Endothelial cell of hepatic sinusoid (primary cell): Measurements from ENCODE around the gene TGIF2.

ENCODE experiments used
- in situ Hi-C: cut with HindIII; loops from 2 replicates; pipeline ENCODE4 v1.10.0; 2017; ENCODE audit warnings: low sequenced_read_pairs

The TGIF2 gene

DNA sequence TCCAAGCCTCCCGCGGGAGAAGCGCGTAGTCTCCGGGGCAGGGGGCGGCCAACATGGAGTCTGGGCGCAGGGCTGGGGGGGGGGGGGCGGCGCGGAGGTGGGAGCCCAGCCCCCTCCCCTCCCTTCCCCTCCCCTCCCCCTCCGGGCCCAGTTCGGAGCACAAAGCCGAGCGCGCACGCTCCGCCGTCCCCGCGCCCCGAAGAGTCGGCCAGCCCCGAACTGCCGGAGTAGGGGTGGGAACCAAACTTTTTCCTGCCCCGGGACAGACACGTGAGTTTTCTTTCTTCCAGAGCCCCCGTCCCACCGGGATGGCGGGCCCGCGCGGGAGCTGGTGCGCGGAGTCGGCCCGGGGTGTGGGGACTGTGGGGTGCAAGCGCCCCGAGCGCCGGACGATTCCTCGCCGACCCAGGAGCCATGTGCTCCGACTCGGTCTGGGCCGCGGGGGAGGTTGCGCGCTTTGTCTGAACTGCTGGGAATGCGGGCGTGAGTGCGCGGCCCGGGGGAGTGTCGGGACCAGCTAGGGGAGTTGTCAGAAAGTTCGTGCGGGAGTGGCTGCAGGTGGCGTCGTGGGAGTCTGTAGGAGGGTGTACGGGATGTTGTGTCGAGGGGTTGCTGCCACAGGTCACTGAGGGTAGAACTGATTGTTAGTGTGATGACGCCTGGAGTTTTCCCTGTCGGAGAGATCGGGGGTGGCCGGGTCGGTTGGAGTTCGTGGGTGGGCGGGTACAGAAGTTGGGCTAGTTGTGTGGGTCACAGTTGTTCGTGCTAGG, 1.2 kb downstream of the TGIF2 start:
- in situ Hi-C loops: no loop called here

DNA sequence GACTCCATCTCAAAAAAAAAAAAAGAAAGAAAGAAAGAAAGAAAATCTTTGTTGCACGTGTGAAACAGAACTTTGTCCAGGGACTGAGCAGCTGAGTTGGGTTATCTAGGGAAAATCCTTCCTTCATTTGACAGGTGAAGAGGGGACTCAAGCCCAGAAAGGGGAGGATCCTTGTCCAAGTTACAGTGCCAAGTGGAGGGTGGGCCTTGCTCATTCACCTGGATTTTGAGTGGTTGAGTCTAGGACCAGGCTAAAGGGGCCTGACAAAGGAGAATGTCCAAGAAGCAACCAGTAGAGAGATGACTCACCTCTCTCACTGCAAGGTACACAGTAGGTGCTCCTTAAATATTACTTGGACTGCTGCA, 2.7 kb downstream of the TGIF2 start:
- in situ Hi-C loops: no loop called here

DNA sequence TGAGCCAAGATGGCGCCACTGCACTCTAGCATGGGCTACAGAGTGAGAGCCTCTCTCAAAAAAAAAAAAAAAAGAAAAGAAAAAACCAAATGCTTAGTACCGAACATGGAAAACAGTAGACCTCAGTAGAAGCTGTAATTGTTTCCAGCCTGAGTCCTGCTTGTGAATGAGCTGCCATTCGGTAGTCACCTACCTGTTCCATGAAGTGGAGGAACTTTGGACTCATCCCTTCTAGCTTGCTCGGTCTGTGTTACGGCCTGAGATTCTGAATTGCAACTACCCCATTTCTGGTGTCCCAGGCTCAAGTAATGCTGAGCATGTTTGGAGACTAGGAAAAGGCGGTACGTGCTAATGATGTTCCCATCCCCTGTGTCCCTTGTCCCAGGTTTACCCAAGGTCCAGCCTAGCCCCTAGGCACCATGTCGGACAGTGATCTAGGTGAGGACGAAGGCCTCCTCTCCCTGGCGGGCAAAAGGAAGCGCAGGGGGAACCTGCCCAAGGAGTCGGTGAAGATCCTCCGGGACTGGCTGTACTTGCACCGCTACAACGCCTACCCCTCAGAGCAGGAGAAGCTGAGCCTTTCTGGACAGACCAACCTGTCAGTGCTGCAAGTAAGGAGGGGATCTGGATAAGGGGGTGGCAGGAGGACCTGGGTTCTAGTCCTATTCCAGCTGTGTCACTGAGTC, 5.1 kb downstream of the TGIF2 start:
- in situ Hi-C loops: no loop called here

DNA sequence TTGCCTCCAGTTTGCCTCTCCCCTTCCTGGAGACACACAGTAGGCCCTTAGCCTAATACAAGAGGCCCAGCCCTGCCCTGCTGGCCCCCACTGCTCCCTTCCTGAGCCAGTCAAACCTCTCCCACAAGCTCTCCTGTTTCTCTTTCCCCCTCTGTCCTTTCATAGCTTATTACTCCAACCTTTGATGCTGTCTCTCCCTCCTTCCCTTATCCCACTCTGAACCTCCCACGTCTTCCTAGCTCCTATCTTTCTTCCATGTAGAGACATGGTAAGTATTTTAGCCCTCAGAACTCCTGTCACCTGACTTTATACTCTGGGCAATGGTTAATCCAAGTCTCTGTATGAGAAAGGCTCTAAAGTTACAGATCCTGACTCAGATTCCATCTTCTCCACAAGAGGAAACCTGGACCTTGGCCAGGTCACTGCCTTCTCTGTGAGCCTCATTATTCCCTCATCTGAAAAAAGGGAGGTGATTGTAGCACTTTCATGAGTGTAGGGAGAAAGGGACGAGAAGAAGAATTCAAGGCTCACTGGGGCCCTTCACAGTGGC, 6.7 kb downstream of the TGIF2 start:
- in situ Hi-C loops: no loop called here

DNA sequence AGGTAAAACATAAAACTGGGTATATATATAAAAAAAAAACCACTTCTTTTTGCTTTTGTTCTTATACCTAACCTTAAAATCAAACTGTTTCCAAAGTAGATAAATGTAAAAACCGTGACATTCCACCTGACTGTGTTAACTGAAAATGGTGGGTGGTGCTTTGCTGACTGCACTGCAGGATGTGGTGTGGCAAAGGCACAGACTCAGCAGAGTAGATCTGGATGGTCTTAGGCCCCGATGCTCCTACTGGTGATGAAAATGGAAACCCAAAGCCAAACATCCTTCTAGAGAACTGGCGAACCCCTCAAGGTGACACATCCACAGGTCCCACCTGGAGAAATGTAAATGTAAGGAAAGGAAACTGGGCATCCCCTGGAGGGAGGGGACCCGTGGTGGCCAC, 8.9 kb downstream of the TGIF2 start:
- in situ Hi-C loops: no loop called here

DNA sequence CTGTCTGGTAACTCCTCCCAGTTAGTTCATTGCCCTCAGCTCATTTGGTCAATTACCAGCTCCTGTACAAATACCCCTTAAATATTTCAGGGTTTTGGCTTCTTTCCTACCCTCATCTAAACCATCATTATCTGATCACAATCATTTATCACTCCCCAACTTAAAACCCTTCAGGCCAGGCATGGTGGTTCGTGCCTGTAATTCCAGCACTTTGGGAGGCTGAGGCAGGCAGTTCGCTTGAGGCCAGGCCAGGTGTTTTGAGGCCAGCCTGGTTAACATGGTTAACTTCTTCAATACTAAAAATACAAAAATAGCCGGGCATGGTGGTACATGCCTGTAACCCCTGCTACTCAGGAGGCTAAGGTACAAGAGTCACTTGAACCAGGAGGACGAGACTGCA, 9.4 kb downstream of the TGIF2 start:
- in situ Hi-C loops: no loop called here

DNA sequence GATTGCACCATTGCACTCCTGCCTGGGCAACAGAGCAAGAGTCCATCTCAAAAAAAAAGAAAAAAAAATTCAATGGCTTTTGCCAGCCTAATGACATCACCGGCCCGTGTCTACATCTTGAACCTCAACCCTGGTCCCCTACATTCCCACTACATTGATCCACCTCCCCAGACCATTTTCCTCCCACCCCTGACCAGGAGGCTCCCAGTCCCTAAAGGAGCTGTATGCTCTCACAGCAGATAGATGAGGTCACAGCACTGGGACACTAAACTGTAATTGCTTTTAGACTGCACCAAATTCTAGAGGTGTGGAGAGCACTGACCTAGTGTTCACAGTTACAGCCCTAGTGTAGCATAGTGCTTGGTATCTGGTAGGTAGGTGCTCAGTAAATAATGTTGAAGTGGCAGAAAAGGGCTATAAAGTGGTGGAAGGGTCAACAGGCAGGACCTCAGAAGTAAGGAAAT, 10.7 kb downstream of the TGIF2 start:
- in situ Hi-C loops: no loop called here

DNA sequence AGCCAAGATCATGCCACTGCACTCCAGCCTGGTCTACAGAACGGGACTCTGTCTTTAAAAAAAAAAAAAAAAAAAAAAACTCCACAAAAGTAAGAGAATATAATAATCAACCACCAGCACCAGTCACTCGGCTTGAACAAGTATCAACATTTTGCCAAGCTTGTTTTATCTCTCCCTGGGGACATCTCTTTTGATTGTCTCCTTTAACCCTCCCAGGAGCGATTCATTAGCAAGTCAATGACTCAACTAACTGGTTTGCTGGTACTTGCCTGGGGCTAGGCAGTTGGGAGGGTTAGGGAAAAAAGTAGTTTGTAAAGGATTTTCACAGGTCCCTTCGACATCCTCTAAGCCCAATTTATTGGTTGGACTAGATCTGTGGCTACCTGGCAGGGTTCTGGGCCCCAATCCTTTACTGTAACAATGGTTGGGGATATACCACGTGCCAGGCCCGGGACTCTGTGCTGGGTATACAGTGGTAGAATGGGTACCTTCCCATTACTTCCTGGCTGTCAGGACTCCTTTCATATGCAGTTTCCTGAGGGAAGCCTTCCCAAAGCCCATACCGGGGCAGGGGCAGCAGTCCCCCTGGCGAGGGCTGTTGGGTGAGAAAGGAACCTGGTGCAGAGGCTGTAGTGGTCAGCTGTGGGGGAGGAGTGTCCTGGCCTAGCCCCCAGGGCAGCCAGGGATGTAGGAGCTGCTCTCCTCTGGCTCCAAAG, 12.2 kb downstream of the TGIF2 start:
- in situ Hi-C loops: loop anchor here (5.0 kb wide), 1 partner anchor 33 kb away; no protein-coding TSS in a partner anchor

DNA sequence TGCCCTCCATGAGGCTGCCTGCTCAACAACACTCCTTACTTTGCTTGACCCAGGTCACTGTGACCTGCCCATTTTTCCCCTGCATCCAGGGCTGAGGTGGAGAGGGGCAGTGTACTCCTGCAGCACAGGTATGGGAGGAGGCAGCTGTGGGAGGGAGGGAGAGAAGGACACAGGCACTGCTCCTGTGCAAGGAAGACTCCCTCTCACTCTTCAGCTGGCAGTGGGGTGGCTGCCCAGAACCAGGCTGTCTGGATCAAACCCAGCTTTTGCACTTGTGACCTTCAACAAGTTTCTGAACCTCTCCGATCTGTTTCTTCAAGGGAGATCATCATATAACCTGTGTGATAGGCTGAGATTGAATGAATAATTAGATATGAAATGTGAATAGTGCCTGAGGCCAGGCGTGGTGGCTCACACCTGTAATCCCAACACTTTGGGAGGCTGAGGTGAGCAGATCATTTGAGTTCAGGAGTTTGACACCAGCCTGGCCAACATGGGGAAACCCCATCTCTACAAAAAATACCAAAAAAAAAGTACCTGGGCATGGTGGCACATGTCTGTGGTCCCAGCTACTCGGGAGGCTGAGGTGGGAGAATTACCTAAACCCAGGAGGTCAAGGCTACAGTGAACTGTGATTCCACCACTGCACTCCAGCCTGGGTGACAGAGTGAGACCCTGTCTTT, 14.1 kb downstream of the TGIF2 start:
- in situ Hi-C loops: loop anchor here (5.0 kb wide), 1 partner anchor 35 kb away; no protein-coding TSS in a partner anchor

DNA sequence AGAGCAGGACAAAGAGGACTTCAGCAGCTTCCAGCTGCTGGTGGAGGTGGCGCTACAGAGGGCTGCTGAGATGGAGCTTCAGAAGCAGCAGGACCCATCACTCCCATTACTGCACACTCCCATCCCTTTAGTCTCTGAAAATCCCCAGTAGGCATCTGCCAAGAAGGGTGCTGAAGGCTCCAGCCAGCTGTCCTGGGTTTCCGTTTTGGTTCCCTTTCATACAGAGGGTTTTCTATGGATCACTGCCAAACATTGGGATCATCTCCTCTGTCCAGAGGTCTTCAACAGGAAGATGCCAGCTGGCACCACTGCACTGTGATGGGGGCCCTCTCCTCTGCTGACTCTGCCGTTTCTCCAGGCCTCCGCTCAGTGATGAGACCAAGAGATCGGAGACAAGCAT, 17.9 kb downstream of the TGIF2 start:
- in situ Hi-C loops: no loop called here

DNA sequence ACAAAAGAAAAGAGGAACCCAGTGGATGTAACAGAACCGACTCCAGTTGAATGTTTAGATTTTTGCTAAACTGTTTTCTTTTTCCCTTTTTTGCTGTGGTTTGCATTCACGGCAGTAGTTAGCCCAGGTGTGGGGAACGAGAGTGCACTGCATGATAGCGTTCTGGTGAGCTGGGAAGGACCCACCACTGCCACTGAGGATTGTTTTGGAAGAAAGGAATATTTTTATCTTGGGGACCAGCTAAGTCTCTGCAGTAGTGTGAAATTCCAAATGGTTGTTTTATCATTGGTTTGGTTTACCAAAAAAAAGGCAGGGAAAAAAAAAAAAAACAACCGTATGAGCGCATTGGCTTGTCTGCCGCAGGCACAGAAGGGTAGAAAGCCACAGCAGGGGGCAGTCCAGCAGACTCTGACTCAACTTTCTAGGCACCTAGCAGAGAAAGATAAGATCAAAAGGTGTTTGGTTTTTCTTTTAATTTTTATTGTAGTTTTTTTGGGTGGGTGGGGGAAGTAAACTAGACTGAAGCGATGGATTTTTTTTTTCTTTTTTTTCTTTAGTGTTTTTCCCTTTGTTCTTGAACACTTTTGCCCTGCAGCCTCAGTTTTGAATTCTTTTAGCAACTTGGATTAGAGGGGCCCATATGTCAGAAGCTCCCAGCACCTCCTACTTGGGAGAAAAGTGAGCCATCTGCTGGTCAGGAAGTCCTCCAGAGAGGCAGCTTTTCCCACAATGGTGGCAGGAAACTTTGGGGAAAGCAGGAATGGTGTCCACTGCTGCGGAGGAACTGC, 18.7 kb downstream of the TGIF2 start:
- in situ Hi-C loops: no loop called here

DNA sequence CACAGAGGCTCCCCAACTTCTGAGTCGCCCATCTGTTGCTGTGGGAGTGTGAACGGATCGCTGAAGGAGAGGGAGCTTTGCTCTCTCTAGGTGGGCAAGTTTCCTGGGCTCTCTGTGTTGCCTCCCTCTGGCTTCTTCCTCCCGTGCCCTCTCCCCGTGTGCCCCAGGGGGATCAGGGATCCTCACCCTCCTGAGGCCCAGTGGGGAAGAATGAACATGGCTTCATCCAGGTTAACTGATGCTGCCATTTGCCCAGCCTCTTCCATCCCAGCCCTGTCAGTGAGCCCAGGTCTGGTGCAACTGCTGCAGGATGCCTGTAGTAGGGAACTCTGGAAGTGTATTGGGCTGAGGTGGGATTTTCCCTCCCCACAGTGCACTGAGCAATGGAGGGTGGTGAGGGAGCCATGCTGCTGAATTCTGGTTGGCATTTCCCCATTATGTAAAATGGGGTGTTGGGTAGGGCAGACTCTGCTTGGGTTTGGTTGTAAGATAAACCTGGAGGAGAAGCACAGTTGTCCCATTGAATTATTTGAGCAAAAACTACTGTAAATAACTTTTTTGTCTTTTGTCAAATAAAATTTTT, 20.0 kb downstream of the TGIF2 start:
- in situ Hi-C loops: no loop called here

DNA sequence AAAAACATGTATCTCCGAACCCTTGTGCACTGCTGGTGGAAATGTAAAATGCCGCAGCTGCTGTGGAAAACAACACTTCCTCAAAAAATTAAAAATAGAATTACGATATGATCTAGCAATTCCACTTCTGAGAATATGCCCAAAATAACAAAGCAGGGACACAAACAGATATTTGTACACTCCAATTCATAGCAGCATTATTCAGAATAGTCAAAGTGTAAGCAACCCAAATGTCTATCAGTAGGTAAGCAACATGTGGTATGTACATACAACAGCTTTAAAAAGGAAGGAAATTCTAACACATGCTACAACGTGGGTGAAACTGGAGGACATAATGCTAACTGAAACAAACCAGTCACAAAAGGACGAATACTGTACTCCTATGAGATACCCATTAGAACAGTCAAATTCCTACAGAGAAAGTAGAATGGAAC, 26.5 kb downstream of the TGIF2 start:
- in situ Hi-C loops: loop anchor here (5.0 kb wide), 1 partner anchor 42 kb away; no protein-coding TSS in a partner anchor

DNA sequence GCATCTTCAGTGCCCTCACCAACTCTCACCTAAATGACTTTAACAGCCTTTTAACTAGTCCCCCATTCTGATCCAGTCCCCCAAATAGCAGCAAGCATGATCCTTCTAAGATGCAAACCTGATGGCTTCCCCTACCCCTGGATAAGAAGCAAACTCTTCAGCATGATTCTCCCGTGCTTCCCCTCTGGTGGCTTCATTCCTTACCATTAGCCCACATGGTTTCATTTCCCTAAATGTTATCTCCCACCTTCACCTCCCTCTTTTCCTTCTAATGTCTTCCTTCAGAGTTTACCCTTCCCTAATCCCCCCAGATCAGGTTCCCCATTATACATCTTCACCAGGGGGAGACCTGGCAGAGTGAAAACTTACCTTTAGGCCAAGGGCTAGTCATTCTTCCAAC, 28.1 kb downstream of the TGIF2 start:
- in situ Hi-C loops: loop anchor here (5.0 kb wide), 1 partner anchor 41 kb away; no protein-coding TSS in a partner anchor

DNA sequence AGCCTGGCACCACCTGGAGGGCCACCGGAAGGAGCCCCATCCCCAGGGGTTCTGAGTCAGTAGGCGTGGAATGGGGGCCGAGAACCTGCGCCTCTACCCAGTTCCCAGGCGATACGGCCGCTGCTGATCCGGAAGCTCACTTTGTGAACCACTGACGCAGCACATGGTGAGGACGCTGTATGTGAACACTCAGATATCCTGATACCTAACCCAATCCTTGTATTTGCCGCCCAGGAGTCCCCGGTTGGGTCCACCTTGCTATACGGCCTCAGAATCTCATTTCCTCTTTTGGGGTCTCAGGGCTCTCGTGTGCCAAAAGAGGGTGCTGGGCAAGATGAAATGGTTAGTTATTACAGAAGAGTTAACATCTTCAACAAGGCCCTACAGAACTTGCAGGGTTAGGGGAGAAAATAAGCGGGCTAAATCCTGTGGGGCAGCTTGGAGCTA, 31.6 kb downstream of the TGIF2 start:
- in situ Hi-C loops: loop anchor here (5.0 kb wide), 1 partner anchor 37 kb away; no protein-coding TSS in a partner anchor

DNA sequence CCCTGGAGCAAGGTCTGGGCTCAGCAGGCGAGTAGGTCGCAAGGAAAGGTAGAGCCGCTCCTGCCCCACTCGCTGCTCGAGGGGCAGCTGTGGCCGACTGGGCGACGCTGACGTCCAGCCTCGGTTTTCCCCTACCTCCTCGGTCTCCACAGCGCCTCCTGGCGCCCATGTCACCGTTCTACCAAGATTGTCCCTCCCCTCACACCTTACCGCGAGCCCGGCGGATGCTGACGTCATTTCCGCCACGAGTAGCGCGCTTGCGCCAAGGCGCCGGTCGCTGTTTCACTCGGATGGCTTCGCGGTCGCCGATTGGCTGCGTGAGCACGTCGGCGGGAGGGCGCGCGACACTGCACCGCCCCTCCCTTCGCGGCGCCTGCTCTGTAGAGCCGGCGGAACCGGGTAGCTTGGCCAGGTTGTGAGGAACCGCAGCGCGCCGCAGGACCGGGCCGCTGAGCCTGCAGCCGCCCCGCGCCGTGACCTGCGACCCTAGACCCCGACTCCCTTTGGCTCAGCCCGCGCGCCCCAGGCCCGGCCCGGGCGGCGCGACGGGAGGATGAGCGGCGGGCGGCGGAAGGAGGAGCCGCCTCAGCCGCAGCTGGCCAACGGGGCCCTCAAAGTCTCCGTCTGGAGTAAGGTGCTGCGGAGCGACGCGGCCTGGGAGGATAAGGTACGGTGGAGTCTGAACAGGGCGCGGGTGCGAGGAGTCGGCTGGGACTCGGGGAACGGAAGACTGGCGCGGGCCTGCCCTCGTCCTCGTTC, 32.2 kb downstream of the TGIF2 start, which contains the start of gene RAB5IF:
Gene RAB5IF, plus strand, starts transcription at position 381 of the 759 bp plus-strand sequence. Its CDS starts 173 bp downstream, at position 554.
- in situ Hi-C loops: no loop called here

DNA sequence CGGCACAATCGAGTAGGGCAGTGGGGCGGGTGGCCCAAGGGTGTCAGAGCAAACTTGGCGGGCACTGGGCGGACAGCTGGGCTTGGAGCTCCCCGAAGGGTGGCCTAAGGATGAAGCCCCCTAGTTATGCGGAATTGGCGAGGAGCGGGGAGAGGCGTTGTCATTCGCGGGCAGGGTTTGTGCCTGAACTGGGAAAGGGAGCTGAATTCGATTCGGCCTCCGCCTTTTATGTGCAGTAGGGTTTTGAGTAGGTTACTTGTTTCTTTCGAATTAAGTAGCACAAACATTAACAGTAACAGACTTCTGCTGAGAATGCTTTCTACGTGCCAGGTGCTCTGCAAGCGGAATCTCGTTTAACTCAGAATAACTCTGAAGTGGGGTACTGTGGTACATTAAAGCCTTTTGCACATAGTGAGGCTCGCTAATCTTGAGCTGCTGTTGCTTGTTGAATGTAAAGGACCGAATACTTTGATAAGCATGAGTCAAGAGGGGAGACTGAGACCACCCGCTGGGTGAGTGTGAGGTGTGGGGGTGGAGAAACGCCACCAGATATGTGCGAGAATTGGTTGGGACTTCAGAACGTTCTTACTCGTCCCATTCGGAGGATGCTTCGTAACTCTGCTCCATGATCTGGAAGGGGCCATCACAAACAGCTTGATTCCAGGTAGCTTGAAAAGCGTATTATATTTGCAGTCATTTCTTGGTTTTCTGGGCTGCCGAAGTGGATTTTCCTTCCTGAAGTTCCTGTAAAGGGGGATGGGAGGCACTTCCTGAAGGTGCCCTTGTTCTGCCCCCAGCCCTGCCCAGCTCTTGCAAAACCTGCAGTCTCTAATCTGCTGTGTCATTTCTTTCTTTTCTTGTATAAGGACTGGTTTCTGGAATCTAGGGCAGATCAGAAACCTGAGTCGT, 33.0 kb downstream of the TGIF2 start:
- in situ Hi-C loops: no loop called here
